RWPE2 (cell line): ENCODE measurements around the gene CYP26B1.

Experiments used
- ATAC-seq: fragments of 200-7000 bp; cut with Tn5 transposase; 3 replicates; pipeline ENCODE4 v1.9.1; 2021; ENCODE audit warnings: low read depth
- DNase-seq: peaks from one replicate; pipeline ENCODE4 v3.0.0-alpha.2; 2020; ENCODE audit warnings: low spot score
- H3K27ac ChIP-seq: fragments of 450-650 bp; 2 replicates; pipeline ENCODE4 v1.5.1; 2017; ENCODE audit warnings: mild to moderate bottlenecking; ENCODE audit not compliant: poor library complexity, severe bottlenecking
- H3K27me3 ChIP-seq: fragments of 250-450 bp; sonication (Bioruptor Pico); 2 replicates; pipeline ENCODE4 v1.5.1; 2021; ENCODE audit warnings: mild to moderate bottlenecking, moderate library complexity; ENCODE audit not compliant: insufficient read depth, poor library complexity, severe bottlenecking
- H3K36me3 ChIP-seq: fragments of 250-450 bp; sonication (Bioruptor Pico); 2 replicates; pipeline ENCODE4 v1.5.1; 2020; ENCODE audit warnings: low read depth, mild to moderate bottlenecking, moderate library complexity
- H3K4me1 ChIP-seq: fragments of 250-450 bp; sonication (Bioruptor Pico); 2 replicates; pipeline ENCODE4 v1.5.1; 2021; ENCODE audit warnings: mild to moderate bottlenecking, moderate library complexity; ENCODE audit not compliant: insufficient read depth, poor library complexity, severe bottlenecking
- H3K4me3 ChIP-seq: fragments of 250-450 bp; sonication (Bioruptor Pico); 2 replicates; pipeline ENCODE4 v1.5.1; 2021; ENCODE audit warnings: mild to moderate bottlenecking, moderate library complexity; ENCODE audit not compliant: severe bottlenecking
- H3K9me3 ChIP-seq: fragments of 250-450 bp; sonication (Bioruptor Pico); 2 replicates; pipeline ENCODE4 v1.5.1; 2021; ENCODE audit warnings: mild to moderate bottlenecking, moderate library complexity; ENCODE audit not compliant: severe bottlenecking
- TF ChIP-seq, protein P1 (sequence below): fragments of 450-650 bp; IDR thresholded peaks from one replicate; pipeline ENCODE4 v1.5.1; 2017; ENCODE audit warnings: mild to moderate bottlenecking, moderate library complexity; ENCODE audit not compliant: poor library complexity, severe bottlenecking

Gene CYP26B1

DNA sequence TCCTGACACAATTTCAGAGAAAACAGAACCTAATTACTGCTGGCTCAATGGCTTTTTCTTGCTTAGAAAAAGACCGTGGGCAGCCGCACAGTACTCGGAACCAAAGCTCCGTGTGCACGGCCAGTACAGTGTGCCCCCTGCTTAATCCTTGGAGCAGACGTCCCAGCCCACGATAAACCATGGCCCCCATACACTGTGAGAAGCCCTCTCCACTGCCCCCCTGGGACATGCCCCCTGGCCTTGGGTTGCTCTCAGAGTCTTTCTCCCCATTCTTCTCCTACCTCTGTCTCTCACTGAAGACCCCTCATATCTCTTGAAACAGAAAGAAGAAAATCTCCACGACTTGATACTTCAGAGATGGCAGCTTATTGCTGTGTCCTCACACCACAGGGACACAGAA, 44.0 kb downstream of the CYP26B1 start:
- ATAC-seq, result no peak
- H3K9me3 ChIP-seq, result no peaks in the 10 kb centered on the region
- TF ChIP-seq, protein P1, sequence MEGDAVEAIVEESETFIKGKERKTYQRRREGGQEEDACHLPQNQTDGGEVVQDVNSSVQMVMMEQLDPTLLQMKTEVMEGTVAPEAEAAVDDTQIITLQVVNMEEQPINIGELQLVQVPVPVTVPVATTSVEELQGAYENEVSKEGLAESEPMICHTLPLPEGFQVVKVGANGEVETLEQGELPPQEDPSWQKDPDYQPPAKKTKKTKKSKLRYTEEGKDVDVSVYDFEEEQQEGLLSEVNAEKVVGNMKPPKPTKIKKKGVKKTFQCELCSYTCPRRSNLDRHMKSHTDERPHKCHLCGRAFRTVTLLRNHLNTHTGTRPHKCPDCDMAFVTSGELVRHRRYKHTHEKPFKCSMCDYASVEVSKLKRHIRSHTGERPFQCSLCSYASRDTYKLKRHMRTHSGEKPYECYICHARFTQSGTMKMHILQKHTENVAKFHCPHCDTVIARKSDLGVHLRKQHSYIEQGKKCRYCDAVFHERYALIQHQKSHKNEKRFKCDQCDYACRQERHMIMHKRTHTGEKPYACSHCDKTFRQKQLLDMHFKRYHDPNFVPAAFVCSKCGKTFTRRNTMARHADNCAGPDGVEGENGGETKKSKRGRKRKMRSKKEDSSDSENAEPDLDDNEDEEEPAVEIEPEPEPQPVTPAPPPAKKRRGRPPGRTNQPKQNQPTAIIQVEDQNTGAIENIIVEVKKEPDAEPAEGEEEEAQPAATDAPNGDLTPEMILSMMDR, result no peak
- H3K27ac ChIP-seq, result no peak overlapping the region
- no peak for DNase-seq
- peaks cover 15% of the 10 kb centered on the region for H3K4me1 ChIP-seq
- no peak overlapping the region for H3K4me3 ChIP-seq
- H3K36me3 ChIP-seq, result no peaks in the 10 kb centered on the region
- H3K27me3 ChIP-seq, result no peaks in the 10 kb centered on the region

GRCh38 chr2:72103161-72103560, 44.5 kb downstream of the CYP26B1 start:
- DNase-seq, result no peak
- Histone ChIP-seq H3K4me1 (peaks cover 11% of the 10 kb centered on the region), H3K4me3 (no peak overlapping the region), H3K27me3 (no peaks in the 10 kb centered on the region), H3K27ac (no peak overlapping the region), H3K9me3 (no peaks in the 10 kb centered on the region), H3K36me3 (no peaks in the 10 kb centered on the region)
- TF ChIP-seq, protein P1, result no peak
- no peak for ATAC-seq

DNA sequence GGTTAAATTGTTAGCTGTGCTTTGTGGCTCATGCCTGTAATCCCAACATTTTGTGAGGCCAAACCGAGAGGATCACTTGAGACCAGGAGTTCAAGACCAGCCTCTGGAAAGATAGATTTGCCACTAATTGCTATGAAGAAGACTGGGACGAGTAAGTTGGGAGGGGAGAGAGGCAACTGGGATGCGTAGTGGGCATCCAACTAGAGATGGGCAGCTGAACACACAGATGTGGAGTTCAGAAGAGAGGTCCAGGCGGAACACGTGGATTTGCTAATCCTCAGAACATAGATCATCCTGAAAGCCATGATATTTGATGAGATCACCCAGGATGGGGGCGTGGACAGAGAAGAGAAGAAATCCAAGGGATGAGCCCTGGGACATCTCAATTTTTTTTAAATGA, 48.7 kb downstream of the CYP26B1 start:
- Histone ChIP-seq H3K4me1 (no peaks in the 10 kb centered on the region), H3K27me3 (no peaks in the 10 kb centered on the region), H3K36me3 (no peaks in the 10 kb centered on the region), H3K27ac (no peak overlapping the region), H3K4me3 (no peak overlapping the region), H3K9me3 (no peaks in the 10 kb centered on the region)
- TF ChIP-seq, protein P1, result no peak
- DNase-seq (no peak), ATAC-seq (no peak)

DNA sequence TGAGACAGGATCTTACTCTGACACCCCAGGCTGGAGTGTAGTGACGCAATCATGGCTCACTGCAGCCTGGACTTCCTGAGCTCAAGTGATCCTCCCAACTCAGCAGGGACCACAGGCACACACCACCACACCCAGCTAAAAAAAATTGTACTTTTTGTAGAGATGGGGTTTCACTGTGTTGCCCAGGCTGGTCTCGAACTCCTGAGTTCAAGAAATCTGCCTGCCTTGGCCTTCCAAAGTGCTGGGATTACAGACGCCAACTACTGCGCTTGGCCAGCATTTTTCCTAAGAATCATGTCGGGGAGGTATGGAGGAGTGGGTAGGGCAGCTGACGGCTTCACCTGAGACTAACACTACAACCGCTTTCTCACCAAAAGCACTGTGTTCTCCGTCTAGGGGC, 50.4 kb downstream of the CYP26B1 start:
- no peaks in the 10 kb centered on the region for H3K36me3 ChIP-seq
- no peak for ATAC-seq
- H3K27me3 ChIP-seq, result no peaks in the 10 kb centered on the region
- H3K4me3 ChIP-seq, result no peak overlapping the region
- H3K4me1 ChIP-seq, result peaks cover 6% of the 10 kb centered on the region
- H3K27ac ChIP-seq, result no peak overlapping the region
- TF ChIP-seq, protein P1, result no peak
- H3K9me3 ChIP-seq, result no peaks in the 10 kb centered on the region
- DNase-seq, result no peak

DNA sequence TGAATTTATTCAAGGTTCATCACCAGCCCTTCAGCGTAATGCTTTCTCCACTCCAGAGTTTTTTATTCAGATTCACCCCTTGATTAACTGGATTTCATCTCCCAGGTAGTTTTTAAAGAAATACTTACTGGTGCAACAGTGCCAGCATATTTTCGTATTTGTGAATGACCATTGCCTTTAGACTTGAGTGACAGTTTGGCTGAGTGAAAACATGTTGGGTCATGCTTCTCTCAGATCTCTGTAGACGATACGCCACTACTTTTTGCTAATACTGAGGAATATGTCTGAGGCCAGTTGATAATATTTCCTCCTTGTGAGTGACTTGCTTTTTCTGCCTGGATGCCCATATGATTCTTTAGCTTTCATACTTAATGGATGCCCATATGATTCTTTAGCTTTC, 51.5 kb downstream of the CYP26B1 start:
- peaks cover 10% of the 10 kb centered on the region for H3K4me1 ChIP-seq
- no peaks in the 10 kb centered on the region for H3K27me3 ChIP-seq
- no peaks in the 10 kb centered on the region for H3K36me3 ChIP-seq
- DNase-seq (no peak), ATAC-seq (no peak)
- H3K27ac ChIP-seq, result no peak overlapping the region
- no peak overlapping the region for H3K4me3 ChIP-seq
- no peaks in the 10 kb centered on the region for H3K9me3 ChIP-seq
- TF ChIP-seq, protein P1, result no peak
